GM20431 (cell line): ENCODE measurements around the gene SMARCD3.

Experiments
- in situ Hi-C: fragments of 300-500 bp; cut with MseI, MboI; formaldehyde crosslinking; loops from one replicate; pipeline ENCODE4 v1.15.0; 2020; ENCODE audit warnings: low sequenced_read_pairs; ENCODE audit not compliant: unreplicated experiment

The SMARCD3 gene

GRCh38 chr7:151218170-151218569 lies 30.3 kb downstream of the SMARCD3 start:
- in situ Hi-C loops = no loop called here

GRCh38 chr7:151215396-151215795 lies 33.1 kb downstream of the SMARCD3 start:
- in situ Hi-C loops = no loop called here

- in situ Hi-C loops = no loop called here
Measured at GRCh38 chr7:151213826-151214225, 34.7 kb downstream of the SMARCD3 start.

- in situ Hi-C loops = no loop called here
Measured at GRCh38 chr7:151212626-151213025, 35.9 kb downstream of the SMARCD3 start.

- in situ Hi-C loops = no loop called here
Measured at GRCh38 chr7:151211155-151211772, 37.2 kb downstream of the SMARCD3 start.

- in situ Hi-C loops = no loop called here
Measured at GRCh38 chr7:151210087-151210854, 38.2 kb downstream of the SMARCD3 start, which contains the start of gene H2BK1. H2BK1 (minus strand) TSS chr7:151210488; CDS start chr7:151210318, 170 bp downstream.

GRCh38 chr7:151209588-151209987 lies 38.9 kb downstream of the SMARCD3 start:
- in situ Hi-C loops = no loop called here

- in situ Hi-C loops = no loop called here
Measured at GRCh38 chr7:151208253-151208862, 40.1 kb downstream of the SMARCD3 start.

- in situ Hi-C loops = no loop called here
Measured at GRCh38 chr7:151207804-151208203, 40.7 kb downstream of the SMARCD3 start.

GRCh38 chr7:151207315-151207714 lies 41.2 kb downstream of the SMARCD3 start:
- in situ Hi-C loops = no loop called here

- in situ Hi-C loops = no loop called here
Measured at GRCh38 chr7:151206914-151207313, 41.6 kb downstream of the SMARCD3 start.

GRCh38 chr7:151205730-151206129 lies 42.8 kb downstream of the SMARCD3 start:
- in situ Hi-C loops = no loop called here

GRCh38 chr7:151204383-151205032 lies 44.0 kb downstream of the SMARCD3 start:
- in situ Hi-C loops = no loop called here

- in situ Hi-C loops = no loop called here
Measured at GRCh38 chr7:151202836-151203235, 45.7 kb downstream of the SMARCD3 start.

- in situ Hi-C loops = no loop called here
Measured at GRCh38 chr7:151201751-151202150, 46.7 kb downstream of the SMARCD3 start.

GRCh38 chr7:151201344-151201743 lies 47.1 kb downstream of the SMARCD3 start:
- in situ Hi-C loops = no loop called here

- in situ Hi-C loops = no loop called here
Measured at GRCh38 chr7:151198945-151199848, 49.3 kb downstream of the SMARCD3 start.

GRCh38 chr7:151197932-151198331 lies 50.6 kb downstream of the SMARCD3 start:
- in situ Hi-C loops = no loop called here

GRCh38 chr7:151195616-151196450 lies 52.7 kb downstream of the SMARCD3 start:
- in situ Hi-C loops = no loop called here
